HepG2 (cell line): ENCODE data around the gene HEXIM1. TPM values are rescaled to one million over a fixed set of nuclear protein-coding genes. Genes with fewer than 3 reads are reported as not detected.

Experiments used
- AGO2 ChIP-seq: fragments of 200-400 bp; formaldehyde crosslinking; optimal IDR thresholded peaks from 2 replicates; pipeline ENCODE3; 2017; ENCODE audit warnings: mild to moderate bottlenecking, low read depth, low read length, moderate library complexity
- ARNT ChIP-seq: fragments of 450-650 bp; IDR thresholded peaks from 2 replicates; pipeline ENCODE4 v1.6.1; 2017
- ARNTL ChIP-seq: sonication (generic); formaldehyde crosslinking; IDR thresholded peaks from 2 replicates; pipeline ENCODE4 v1.4.0; 2020; ENCODE audit warnings: mild to moderate bottlenecking, missing genetic modification reagents
- CSRNP1 ChIP-seq: sonication (generic); formaldehyde crosslinking; IDR thresholded peaks from 2 replicates; pipeline ENCODE4 v1.8.1; 2023; ENCODE audit warnings: mild to moderate bottlenecking, missing genetic modification reagents
- DNMT1 ChIP-seq: sonication (generic); formaldehyde crosslinking; IDR thresholded peaks from 2 replicates; pipeline ENCODE4 v1.5.1; 2020; ENCODE audit warnings: mild to moderate bottlenecking, missing genetic modification reagents
- FLYWCH1 ChIP-seq: sonication (generic); formaldehyde crosslinking; IDR thresholded peaks from 2 replicates; pipeline ENCODE4 v1.8.1; 2023; ENCODE audit warnings: mild to moderate bottlenecking, missing genetic modification reagents
- GABPB1 ChIP-seq: IDR thresholded peaks from 2 replicates; pipeline ENCODE4 v1.6.1; 2016; ENCODE audit warnings: mild to moderate bottlenecking, missing genetic modification reagents, moderate library complexity, missing compliant biosample characterization
- HNRNPL ChIP-seq: fragments of 200-400 bp; formaldehyde crosslinking; IDR thresholded peaks from 2 replicates; pipeline ENCODE4 v1.6.1; 2017; ENCODE audit warnings: mild to moderate bottlenecking, low read depth, low read length
- IKZF4 ChIP-seq: sonication (generic); formaldehyde crosslinking; IDR thresholded peaks from 2 replicates; pipeline ENCODE4 v1.5.1; 2020; ENCODE audit warnings: borderline replicate concordance, mild to moderate bottlenecking, low read depth, missing genetic modification reagents; ENCODE audit errors: not compliant biosample characterization
- MAZ ChIP-seq, 2 experiments: sonication (generic) in 1 of 2; formaldehyde crosslinking in 1 of 2; IDR thresholded peaks; 2 replicates each; pipeline versions ENCODE4 v1.5.0 to v1.6.1; 2012 to 2020; ENCODE audit warnings: low read depth in 2 of 2, mild to moderate bottlenecking in 2 of 2, borderline replicate concordance in 1 of 2, improper control_type of control experiment in 1 of 2, low read length in 1 of 2, missing genetic modification reagents in 1 of 2, moderate library complexity in 1 of 2
- POGK ChIP-seq: sonication (generic); formaldehyde crosslinking; conservative IDR thresholded peaks from 2 replicates; pipeline ENCODE4 v1.8.0; 2022; ENCODE audit warnings: mild to moderate bottlenecking, moderate library complexity, missing genetic modification reagents
- PTBP1 ChIP-seq: fragments of 200-400 bp; formaldehyde crosslinking; IDR thresholded peaks from 2 replicates; pipeline ENCODE4 v1.6.1; 2018; ENCODE audit warnings: low read length, low read depth; ENCODE audit not compliant: poor library complexity, severe bottlenecking
- RFXAP ChIP-seq: sonication (generic); formaldehyde crosslinking; IDR thresholded peaks from 2 replicates; pipeline ENCODE4 v1.4.0; 2020; ENCODE audit warnings: missing genetic modification reagents, borderline replicate concordance
- RNF2 ChIP-seq: fragments of 450-650 bp; conservative IDR thresholded peaks from 2 replicates; pipeline ENCODE4 v1.6.1; 2016; ENCODE audit warnings: low read depth
- SMC3 ChIP-seq: IDR thresholded peaks from 2 replicates; pipeline ENCODE4 v1.6.1; 2011; ENCODE audit warnings: low read length, improper control_type of control experiment
- SP5 ChIP-seq: IDR thresholded peaks from 2 replicates; pipeline ENCODE4 v1.6.1; 2016; ENCODE audit warnings: low read depth, borderline replicate concordance
- TERF1 ChIP-seq: sonication (generic); formaldehyde crosslinking; IDR thresholded peaks from 2 replicates; pipeline ENCODE4 v1.8.0; 2022; ENCODE audit warnings: mild to moderate bottlenecking, missing genetic modification reagents, moderate library complexity
- YY1 ChIP-seq: IDR thresholded peaks from 2 replicates; pipeline ENCODE4 v1.6.1; 2011; ENCODE audit warnings: low read length, low read depth, moderate library complexity, mild to moderate bottlenecking; ENCODE audit not compliant: insufficient read depth, insufficient replicate concordance
- ZBTB42 ChIP-seq: sonication (generic); formaldehyde crosslinking; IDR thresholded peaks from 2 replicates; pipeline ENCODE4 v1.5.0; 2020; ENCODE audit warnings: mild to moderate bottlenecking, missing genetic modification reagents
- ZFY ChIP-seq: sonication (generic); formaldehyde crosslinking; IDR thresholded peaks from 2 replicates; pipeline ENCODE4 v1.4.0; 2020; ENCODE audit warnings: missing genetic modification reagents
- ZNF251 ChIP-seq: sonication (generic); formaldehyde crosslinking; IDR thresholded peaks from 2 replicates; pipeline ENCODE4 v1.9.0; 2021; ENCODE audit warnings: mild to moderate bottlenecking, missing genetic modification reagents
- ZNF296 ChIP-seq: sonication (generic); formaldehyde crosslinking; conservative IDR thresholded peaks from 2 replicates; pipeline ENCODE4 v1.5.0; 2020; ENCODE audit warnings: mild to moderate bottlenecking, missing genetic modification reagents
- ZNF326 ChIP-seq: sonication (generic); formaldehyde crosslinking; IDR thresholded peaks from 2 replicates; pipeline ENCODE4 v1.4.0; 2020; ENCODE audit warnings: missing genetic modification reagents, borderline replicate concordance
- ZNF329 ChIP-seq: sonication (generic); formaldehyde crosslinking; IDR thresholded peaks from 2 replicates; pipeline ENCODE4 v1.9.0; 2021; ENCODE audit warnings: low read depth, mild to moderate bottlenecking, missing genetic modification reagents
- ZNF510 ChIP-seq: sonication (generic); formaldehyde crosslinking; IDR thresholded peaks from 2 replicates; pipeline ENCODE4 v1.4.0; 2020; ENCODE audit warnings: low read depth, mild to moderate bottlenecking, missing genetic modification reagents
- ZNF569 ChIP-seq: sonication (generic); formaldehyde crosslinking; IDR thresholded peaks from 2 replicates; pipeline ENCODE4 v1.5.0; 2020; ENCODE audit warnings: mild to moderate bottlenecking, missing genetic modification reagents, moderate library complexity, borderline replicate concordance
- ZNF773 ChIP-seq: sonication (generic); formaldehyde crosslinking; IDR thresholded peaks from 2 replicates; pipeline ENCODE4 v1.4.0; 2020; ENCODE audit warnings: missing genetic modification reagents, borderline replicate concordance
- polyA plus RNA-seq, 8 experiments: library from polyadenylated mRNA; depleted of rRNA in 3 of 8; stranded (reverse) in 7 of 8; unstranded in 1 of 8; fragments of >200 nt; fragmentation: Illumina TruSeq in 4 of 8; extraction: Trizol in 4 of 8; gene quantifications; 2 replicates each; pipeline versions ENCODE4 v1.2.1 to v1.2.3, GENCODE V29; 2011 to 2016; ENCODE audit warnings: low read depth in 4 of 8, missing spikeins in 1 of 8, mixed read lengths in 1 of 8; ENCODE audit not compliant: insufficient read depth in 1 of 8
- total RNA-seq, 5 experiments: library from RNA; depleted of rRNA; stranded (reverse); fragments of >200 nt; fragmentation: Illumina TruSeq; extraction: Trizol; gene quantifications; 2 replicates each; pipeline ENCODE4 v1.2.3, GENCODE V29; 2016; ENCODE audit warnings: low read depth in 1 of 5

The HEXIM1 gene
- total and polyA plus RNA-seq, 2 of the 13 experiments (the other 11 are each of a cell fraction or from before 2014, with no cell fraction given), result 10.5 to 16.6 TPM

GRCh38 chr17:45146890-45147580 is 1.2 kb upstream of the HEXIM1 start (continued):
- TF ChIP-seq ZNF569 (no peak), ZNF329 (CRISPR knock-in tag) (no peak), CSRNP1 (peak; percentile 42; the same call in 1 of the 2 replicates), DNMT1 (CRISPR knock-in tag) (no peak), ZNF251 (no peak), ARNT (no peak), ZBTB42 (CRISPR knock-in tag) (no peak), MAZ (IDR thresholded peaks at IDR 0.05; ENCODE audit: borderline replicate concordance, low read depth, low read length) (no peak; the same call in 1 of the 2 replicates), MAZ (CRISPR knock-in tag; IDR thresholded peaks at IDR 0.05; ENCODE audit: low read depth) (no peak; the same call in 1 of the 2 replicates), ZNF773 (CRISPR knock-in tag) (no peak), TERF1 (CRISPR knock-in tag) (no peak), AGO2 (peak; percentile 27), ZNF510 (CRISPR knock-in tag) (no peak), RFXAP (CRISPR knock-in tag) (no peak), FLYWCH1 (no peak), PTBP1 (no peak), POGK (CRISPR knock-in tag) (no peak), ZNF326 (CRISPR knock-in tag) (no peak), SMC3 (no peak), HNRNPL (no peak), ZNF296 (no peak), YY1 (peak; percentile 91), SP5 (CRISPR knock-in tag) (no peak), GABPB1 (CRISPR knock-in tag) (no peak; the same call in 1 of the 2 replicates), ZFY (peak; percentile 71; the same call in 1 of the 2 replicates), IKZF4 (no peak), ARNTL (no peak), RNF2 (no peak)
